Gastrocnemius medialis (tissue), 4 donors: Measurements from ENCODE around the gene IKBKG.
"Not testable (repeated sequence)": the region's sequence is repeated elsewhere in the genome, so short reads cannot be mapped to it uniquely, and the experiment has no call there.

Source experiments
- CTCF ChIP-seq, 5 experiments: fragments of 450-650 bp in 3 of 5; fragments of 200-600 bp in 2 of 5; sonication (generic) in 2 of 5; IDR thresholded peaks in 4 of 5; conservative IDR thresholded peaks in 1 of 5; 1 replicate in 4 of 5; 2 replicates in 1 of 5; pipeline ENCODE4 v1.5.1; 2016 to 2019; ENCODE audit warnings: antibody characterized with exemption in 5 of 5, mild to moderate bottlenecking in 3 of 5, moderate library complexity in 3 of 5
- POLR2A ChIP-seq, 2 donors: fragments of 450-650 bp; IDR thresholded peaks; one replicate each; pipeline ENCODE4 v1.6.1; 2017; ENCODE audit warnings: antibody characterized with exemption in 2 of 2, mild to moderate bottlenecking in 2 of 2, moderate library complexity in 2 of 2

- not testable (repeated sequence) for TF ChIP-seq POLR2A (IDR thresholded peaks at IDR 0.05); CTCF (IDR thresholded peaks at IDR 0.05 in 4 of 5, conservative IDR thresholded peaks at IDR 0.05 in 1 of 5)
Measured at GRCh38 chrX:154608823-154609222, 61.4 kb downstream of the IKBKG start.
